Ascending aorta (tissue), 2 donors: ENCODE measurements around the gene MAU2. TPM values are rescaled to one million over a fixed set of nuclear protein-coding genes. Genes with fewer than 3 reads are reported as not detected.

Experiments
- DNase-seq, 2 donors: peaks; one replicate each; pipeline ENCODE4 v3.0.0-alpha.2; 2019; ENCODE audit warnings: low spot score in 2 of 2
- H3K27ac ChIP-seq, 2 donors: fragments of 200-600 bp; sonication (generic); one replicate each; pipeline ENCODE4 v1.5.1; 2016 to 2017; ENCODE audit warnings: mild to moderate bottlenecking in 1 of 2
- H3K27me3 ChIP-seq: fragments of 200-600 bp; sonication (generic); one replicate; pipeline ENCODE4 v1.5.1; 2017
- H3K36me3 ChIP-seq, 2 donors: fragments of 200-600 bp; sonication (generic); one replicate each; pipeline ENCODE4 v1.5.1; 2016
- H3K4me1 ChIP-seq, 2 donors: fragments of 200-600 bp; sonication (generic); one replicate each; pipeline ENCODE4 v1.5.1; 2016 to 2017; ENCODE audit warnings: mild to moderate bottlenecking in 1 of 2
- H3K4me3 ChIP-seq, 2 donors: fragments of 200-600 bp; sonication (generic); one replicate each; pipeline ENCODE4 v1.5.1; 2016 to 2017; ENCODE audit warnings: mild to moderate bottlenecking in 1 of 2
- H3K9me3 ChIP-seq, 2 donors: fragments of 200-600 bp; sonication (generic); one replicate each; pipeline ENCODE4 v1.5.1; 2016
- CTCF ChIP-seq, 3 experiments: fragments of 200-600 bp in 2 of 3; fragments of 450-650 bp in 1 of 3; sonication (generic) in 2 of 3; IDR thresholded peaks; one replicate each; pipeline ENCODE4 v1.5.1; 2016 to 2019; ENCODE audit warnings: antibody characterized with exemption in 3 of 3, mild to moderate bottlenecking in 1 of 3, moderate library complexity in 1 of 3
- intact Hi-C: fragments of 100-400 bp; cut with DNase I; formaldehyde crosslinking; loops from one replicate; pipeline ENCODE4 v1.15.1; 2023
- total RNA-seq: library from RNA; depleted of rRNA; stranded (reverse); fragments of >200 nt; gene quantifications from one replicate; pipeline ENCODE4 v1.1.0, GENCODE V29; 2016

The MAU2 gene
- total RNA-seq, 1 donor from 2014 or later, result 41.2 TPM

- Histone ChIP-seq H3K9me3 (no peaks in the 10 kb centered on the region), H3K27me3 (no peaks in the 10 kb centered on the region), H3K4me3 (no peak overlapping the region), H3K4me1 (no peaks in the 10 kb centered on the region), H3K36me3 (peaks cover 35 to 57% of the 10 kb centered on the region in 2 donors), H3K27ac (no peak overlapping the region)
- no peak for TF ChIP-seq CTCF (IDR thresholded peaks at IDR 0.05)
- intact Hi-C loops, result no loop called here
- no peak for DNase-seq
These were observed 20.0 kb upstream of the MAU2 start for GRCh38 chr19:19300613-19301012.

- Histone ChIP-seq H3K36me3 (peaks cover 52 to 73% of the 10 kb centered on the region in 2 donors), H3K27me3 (no peaks in the 10 kb centered on the region), H3K9me3 (no peaks in the 10 kb centered on the region), H3K4me1 (no peaks in the 10 kb centered on the region), H3K27ac (no peak overlapping the region), H3K4me3 (no peak overlapping the region)
- no peak for TF ChIP-seq CTCF (IDR thresholded peaks at IDR 0.05)
- intact Hi-C loops, result no loop called here
- DNase-seq, result no peak
These were observed 17.2 kb upstream of the MAU2 start for GRCh38 chr19:19303411-19303810.

- no peak for TF ChIP-seq CTCF (IDR thresholded peaks at IDR 0.05)
These were observed 16.3 kb upstream of the MAU2 start for GRCh38 chr19:19304186-19304965.

GRCh38 chr19:19305066-19305465 lies 15.6 kb upstream of the MAU2 start:
- TF ChIP-seq CTCF (IDR thresholded peaks at IDR 0.05), result no peak
- H3K36me3 ChIP-seq, result peaks cover 68 to 88% of the 10 kb centered on the region in 2 donors
- H3K9me3 ChIP-seq, result no peaks in the 10 kb centered on the region
- DNase-seq, result no peak
- H3K27me3 ChIP-seq, result no peaks in the 10 kb centered on the region
- no peak overlapping the region for H3K27ac ChIP-seq
- no peak overlapping the region for H3K4me3 ChIP-seq
- intact Hi-C loops, result no loop called here
- H3K4me1 ChIP-seq, result no peaks in the 10 kb centered on the region

More at GRCh38 chr19:19304186-19304965, 16.3 kb upstream of the MAU2 start:
- H3K36me3 ChIP-seq, result peaks cover 61 to 83% of the 10 kb centered on the region in 2 donors
- H3K4me3 ChIP-seq, result no peak overlapping the region
- intact Hi-C loops, result no loop called here
- DNase-seq, result no peak
- no peaks in the 10 kb centered on the region for H3K27me3 ChIP-seq
- H3K9me3 ChIP-seq, result no peaks in the 10 kb centered on the region
- no peak overlapping the region for H3K27ac ChIP-seq
- H3K4me1 ChIP-seq, result no peaks in the 10 kb centered on the region

- intact Hi-C loops, result no loop called here
- no peak overlapping the region for H3K27ac ChIP-seq
- peaks cover 73 to 91% of the 10 kb centered on the region in 2 donors for H3K36me3 ChIP-seq
These were observed 14.9 kb upstream of the MAU2 start for GRCh38 chr19:19305696-19306095.

More at GRCh38 chr19:19305696-19306095, 14.9 kb upstream of the MAU2 start:
- no peak for DNase-seq
- Histone ChIP-seq H3K9me3 (no peaks in the 10 kb centered on the region), H3K27me3 (no peaks in the 10 kb centered on the region), H3K4me1 (no peaks in the 10 kb centered on the region), H3K4me3 (no peak overlapping the region)
- TF ChIP-seq CTCF (IDR thresholded peaks at IDR 0.05), result no peak
